ENCODE results near the gene THAP12. TPM values are rescaled to one million over a fixed set of nuclear protein-coding genes. Genes with fewer than 3 reads are reported as not detected.
"Not testable (repeated sequence)": the region's sequence is repeated elsewhere in the genome, so short reads cannot be mapped to it uniquely, and the experiment has no call there.

The THAP12 gene
- total RNA-seq, 2 donors from 2014 or later, result 39.6 to 46.2 TPM

DNA sequence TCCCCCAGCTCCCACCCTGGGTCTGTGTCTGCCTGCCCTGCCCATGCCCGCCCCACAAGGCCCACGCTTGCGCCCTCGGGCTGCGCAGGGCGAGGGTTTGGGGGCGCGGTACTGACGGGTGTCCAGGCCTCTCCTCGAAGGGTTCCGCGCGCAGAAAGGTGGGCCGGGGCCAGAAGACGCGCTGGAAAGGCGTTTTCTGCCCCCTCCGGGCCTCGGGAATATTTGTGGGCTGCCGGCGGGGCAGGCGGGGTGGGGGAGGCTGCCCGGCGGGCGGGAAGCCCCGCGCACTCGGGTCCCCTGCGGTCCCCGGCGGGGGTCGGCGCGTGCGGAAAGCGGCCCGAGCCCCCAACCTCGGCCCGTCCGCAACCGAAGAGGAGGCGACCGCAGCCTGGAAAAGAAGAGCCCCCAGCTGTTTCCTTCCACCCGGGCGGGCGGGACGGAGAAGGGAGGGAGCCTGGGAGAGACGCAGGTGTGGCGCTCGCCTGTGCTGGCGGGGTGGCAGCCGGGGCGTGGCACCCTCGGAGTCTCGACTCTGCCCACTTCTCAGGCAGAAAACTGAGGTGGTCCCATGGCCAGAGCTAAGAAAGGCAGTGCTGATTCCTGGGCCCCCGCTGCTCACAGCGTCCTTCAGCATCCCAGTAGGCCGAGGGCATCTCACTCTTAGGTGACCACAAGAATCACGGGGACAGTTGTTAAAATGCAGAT is 59.0 kb downstream of the THAP12 start:
- H3K9ac ChIP-seq (ENCODE audit: extremely low read depth, low read length, poor library complexity, severe bottlenecking), result no peak overlapping the region

DNA sequence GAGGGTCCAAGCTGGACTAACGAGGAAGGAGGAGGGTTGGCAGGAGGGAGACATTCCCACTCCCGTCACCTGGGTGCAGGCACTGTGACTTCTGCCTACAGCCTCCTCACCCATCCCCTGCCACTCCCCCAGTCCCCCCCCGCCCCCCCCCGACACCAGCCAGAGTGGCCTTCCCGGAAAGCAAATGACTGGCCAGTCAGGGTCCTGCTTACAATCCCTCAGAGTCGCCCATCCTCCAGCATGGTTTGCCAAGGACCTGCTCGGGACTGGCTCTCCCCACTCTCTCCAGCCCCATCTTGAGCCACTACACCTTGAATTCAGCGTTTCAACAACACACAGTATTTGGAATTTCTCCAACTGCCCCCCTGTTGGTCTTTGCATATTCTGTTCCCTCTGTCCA is 59.6 kb downstream of the THAP12 start:
- no peak for DNase-seq
- Mint-ChIP-seq H3K27me3 (ENCODE audit: insufficient read depth) (peaks cover 87% of the 10 kb centered on the region), H3K4me3 (peak overlapping the region; percentile 42), H3K36me3 (ENCODE audit: low read depth) (no peaks in the 10 kb centered on the region), H3K27ac (no peak overlapping the region), H3K4me1 (peaks cover 6% of the 10 kb centered on the region), H3K9me3 (no peaks in the 10 kb centered on the region)
- WGBS, 2 experiments (ENCODE audit: insufficient coverage in 1 of 2, insufficient read length in 1 of 2), result 40 to 57% methylated on average over 3 to 6 of the region's 8 CpGs
- Histone ChIP-seq H3K9me3 (ENCODE audit: control insufficient read depth, low read length) (no peaks in the 10 kb centered on the region), H3K27ac (ENCODE audit: low read depth, low read length) (no peak overlapping the region), H3K36me3 (ENCODE audit: control insufficient read depth, insufficient read depth, low read length) (no peaks in the 10 kb centered on the region), H3K4me1 (ENCODE audit: control insufficient read depth, insufficient read depth, low read length) (no peaks in the 10 kb centered on the region), H3K4me3 (ENCODE audit: low read length) (peak overlapping the region; percentile 72), H3K27me3 (ENCODE audit: control insufficient read depth, insufficient read depth, low read length, poor library complexity, severe bottlenecking) (peaks cover 75% of the 10 kb centered on the region), H3K9ac (ENCODE audit: extremely low read depth, low read length, poor library complexity, severe bottlenecking) (no peak overlapping the region)
- TF ChIP-seq, protein P1, sequence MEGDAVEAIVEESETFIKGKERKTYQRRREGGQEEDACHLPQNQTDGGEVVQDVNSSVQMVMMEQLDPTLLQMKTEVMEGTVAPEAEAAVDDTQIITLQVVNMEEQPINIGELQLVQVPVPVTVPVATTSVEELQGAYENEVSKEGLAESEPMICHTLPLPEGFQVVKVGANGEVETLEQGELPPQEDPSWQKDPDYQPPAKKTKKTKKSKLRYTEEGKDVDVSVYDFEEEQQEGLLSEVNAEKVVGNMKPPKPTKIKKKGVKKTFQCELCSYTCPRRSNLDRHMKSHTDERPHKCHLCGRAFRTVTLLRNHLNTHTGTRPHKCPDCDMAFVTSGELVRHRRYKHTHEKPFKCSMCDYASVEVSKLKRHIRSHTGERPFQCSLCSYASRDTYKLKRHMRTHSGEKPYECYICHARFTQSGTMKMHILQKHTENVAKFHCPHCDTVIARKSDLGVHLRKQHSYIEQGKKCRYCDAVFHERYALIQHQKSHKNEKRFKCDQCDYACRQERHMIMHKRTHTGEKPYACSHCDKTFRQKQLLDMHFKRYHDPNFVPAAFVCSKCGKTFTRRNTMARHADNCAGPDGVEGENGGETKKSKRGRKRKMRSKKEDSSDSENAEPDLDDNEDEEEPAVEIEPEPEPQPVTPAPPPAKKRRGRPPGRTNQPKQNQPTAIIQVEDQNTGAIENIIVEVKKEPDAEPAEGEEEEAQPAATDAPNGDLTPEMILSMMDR (conservative IDR thresholded peaks at IDR 0.05), result no peak

More for the DNA sequence above, 59.0 kb downstream of the THAP12 start:
- Mint-ChIP-seq H3K27me3 (ENCODE audit: insufficient read depth) (peaks cover 83% of the 10 kb centered on the region), H3K27ac (no peak overlapping the region), H3K4me3 (peak overlapping the region; percentile 42), H3K9me3 (no peaks in the 10 kb centered on the region), H3K4me1 (peaks cover 6% of the 10 kb centered on the region), H3K36me3 (ENCODE audit: low read depth) (no peaks in the 10 kb centered on the region)
- TF ChIP-seq, protein P1 (conservative IDR thresholded peaks at IDR 0.05), result no peak
- Histone ChIP-seq H3K36me3 (ENCODE audit: control insufficient read depth, insufficient read depth, low read length) (no peaks in the 10 kb centered on the region), H3K4me3 (ENCODE audit: low read length) (peak overlapping the region; percentile 72), H3K27ac (ENCODE audit: low read depth, low read length) (no peak overlapping the region), H3K9me3 (ENCODE audit: control insufficient read depth, low read length) (no peaks in the 10 kb centered on the region), H3K4me1 (ENCODE audit: control insufficient read depth, insufficient read depth, low read length) (no peaks in the 10 kb centered on the region), H3K27me3 (ENCODE audit: control insufficient read depth, insufficient read depth, low read length, poor library complexity, severe bottlenecking) (peaks cover 78% of the 10 kb centered on the region)
- DNase-seq, result no peak
- WGBS, 2 experiments (ENCODE audit: insufficient coverage in 1 of 2, insufficient read length in 1 of 2), result 9 to 20% methylated on average over 22 to 59 of the region's 59 CpGs

DNA sequence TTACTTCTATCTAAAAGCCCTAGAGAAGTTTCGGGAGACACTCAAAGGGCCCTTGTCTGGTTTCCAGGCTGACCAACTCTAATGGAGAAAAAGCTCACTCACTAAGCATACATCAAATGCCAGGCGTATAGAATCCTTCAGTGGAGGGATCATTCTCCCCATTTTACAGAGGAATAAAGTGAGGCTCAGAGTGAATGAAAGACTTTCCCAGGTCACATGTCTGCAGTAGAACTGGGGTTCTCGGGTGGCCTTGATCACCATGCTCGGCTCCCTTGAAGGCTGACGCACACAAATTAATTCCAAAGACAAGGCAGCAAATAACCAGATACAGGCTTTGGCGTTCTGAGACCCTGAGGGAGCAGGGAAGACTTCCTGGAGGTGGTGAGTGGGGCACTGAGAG is 60.0 kb downstream of the THAP12 start:
- Mint-ChIP-seq H3K27ac (no peak overlapping the region), H3K4me3 (peak overlapping the region; percentile 42), H3K27me3 (ENCODE audit: insufficient read depth) (peaks cover 88% of the 10 kb centered on the region), H3K36me3 (ENCODE audit: low read depth) (no peaks in the 10 kb centered on the region), H3K9me3 (no peaks in the 10 kb centered on the region), H3K4me1 (peaks cover 6% of the 10 kb centered on the region)
- Histone ChIP-seq H3K9me3 (ENCODE audit: control insufficient read depth, low read length) (no peaks in the 10 kb centered on the region), H3K27ac (ENCODE audit: low read depth, low read length) (no peak overlapping the region), H3K4me3 (ENCODE audit: low read length) (no peak overlapping the region), H3K36me3 (ENCODE audit: control insufficient read depth, insufficient read depth, low read length) (no peaks in the 10 kb centered on the region), H3K4me1 (ENCODE audit: control insufficient read depth, insufficient read depth, low read length) (no peaks in the 10 kb centered on the region), H3K27me3 (ENCODE audit: control insufficient read depth, insufficient read depth, low read length, poor library complexity, severe bottlenecking) (peaks cover 71% of the 10 kb centered on the region), H3K9ac (ENCODE audit: extremely low read depth, low read length, poor library complexity, severe bottlenecking) (no peak overlapping the region)
- whole genome bisulfite sequencing, 2 experiments (ENCODE audit: insufficient coverage in 1 of 2, insufficient read length in 1 of 2), result 88 to 91% methylated on average over 6 of the region's 6 CpGs
- TF ChIP-seq, protein P1 (conservative IDR thresholded peaks at IDR 0.05), result no peak
- DNase-seq, result no peak

DNA sequence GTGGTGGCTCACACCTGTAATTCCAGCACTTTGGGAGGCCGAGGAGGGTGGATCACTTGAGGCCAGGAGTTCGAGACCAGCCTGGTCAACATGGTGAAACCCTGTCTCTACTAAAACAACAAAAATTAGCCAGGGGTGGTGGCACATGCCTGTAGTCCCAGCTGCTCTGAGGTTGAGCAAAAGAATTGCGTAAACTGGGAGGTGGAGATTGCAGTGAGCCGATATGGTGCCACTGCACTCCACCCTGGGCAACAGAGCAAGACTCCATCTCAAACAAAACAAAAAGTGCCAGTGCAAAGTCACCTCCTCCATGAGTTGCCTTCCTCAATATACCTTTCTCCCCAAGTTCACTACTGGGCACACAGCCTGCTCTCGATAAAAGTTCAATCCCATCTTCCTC is 61.1 kb downstream of the THAP12 start:
- not testable (repeated sequence) for H3K4me1 ChIP-seq (ENCODE audit: control insufficient read depth, insufficient read depth, low read length); H3K27ac ChIP-seq (ENCODE audit: low read depth, low read length); H3K4me3 Mint-ChIP-seq; DNase-seq; H3K4me1 Mint-ChIP-seq; H3K9me3 Mint-ChIP-seq; H3K9me3 ChIP-seq (ENCODE audit: control insufficient read depth, low read length); H3K36me3 ChIP-seq (ENCODE audit: control insufficient read depth, insufficient read depth, low read length); H3K4me3 ChIP-seq (ENCODE audit: low read length); H3K9ac ChIP-seq (ENCODE audit: extremely low read depth, low read length, poor library complexity, severe bottlenecking); H3K27ac Mint-ChIP-seq; H3K36me3 Mint-ChIP-seq (ENCODE audit: low read depth)
- peaks cover 72% of the 10 kb centered on the region for H3K27me3 ChIP-seq (ENCODE audit: control insufficient read depth, insufficient read depth, low read length, poor library complexity, severe bottlenecking)
- 91 to 96% methylated on average over 4 to 5 of the region's 5 CpGs for WGBS, 2 experiments (ENCODE audit: insufficient coverage in 1 of 2, insufficient read length in 1 of 2)
- H3K27me3 Mint-ChIP-seq (ENCODE audit: insufficient read depth), result peaks cover 90% of the 10 kb centered on the region

Measured in endodermal cell (in vitro differentiated cells).